PC-9 (cell line): ENCODE measurements around the gene ADAMTSL5. TPM values are rescaled to one million over a fixed set of nuclear protein-coding genes. Genes with fewer than 3 reads are reported as not detected.

ENCODE experiments used
- BruUV-seq: library from RNA; stranded (reverse); fragments of 400-500 nt; replicated peaks from 2 replicates; lab custom pipeline; 2021; lab: Mats Ljungman, UMichigan
- CTCF ChIA-PET: fragments of 300-600 bp; sonication (Branson Sonifier 250); formaldehyde crosslinking; loops from one replicate; lab custom pipeline; 2022; ENCODE audit warnings: antibody characterized with exemption; lab: Charles Lee
- POLR2A ChIA-PET: fragments of 300-600 bp; sonication (Branson Sonifier 250); formaldehyde crosslinking; loops from one replicate; lab custom pipeline; 2022; ENCODE audit warnings: antibody characterized with exemption; ENCODE audit not compliant: unreplicated experiment; lab: Charles Lee
- DNase-seq, 2 experiments: peaks; one replicate each; pipeline versions ENCODE4 v3.0.0 to v3.0.0-alpha.2; 2015 to 2022; ENCODE audit warnings: mixed read lengths in 1 of 2
- H2AFZ ChIP-seq: fragments of 200-600 bp; sonication (generic); 2 replicates; pipeline ENCODE4 v1.8.1; 2017; ENCODE audit warnings: antibody characterized with exemption
- H3F3A ChIP-seq: fragments of 200-600 bp; sonication (generic); 2 replicates; pipeline ENCODE4 v1.8.1; 2017; ENCODE audit warnings: antibody characterized with exemption, mild to moderate bottlenecking, low read depth; ENCODE audit not compliant: insufficient read depth
- H3K27ac ChIP-seq: fragments of 200-600 bp; sonication (generic); 2 replicates; pipeline ENCODE4 v1.6.1; 2016; ENCODE audit warnings: mixed run types
- H3K27me3 ChIP-seq: fragments of 200-600 bp; sonication (generic); 2 replicates; pipeline ENCODE4 v1.6.1; 2016; ENCODE audit warnings: low read depth, mixed run types; ENCODE audit not compliant: insufficient read depth
- H3K36me3 ChIP-seq: fragments of 200-600 bp; sonication (generic); 2 replicates; pipeline ENCODE4 v1.6.1; 2016; ENCODE audit warnings: low read depth, mixed run types
- H3K4me1 ChIP-seq: fragments of 200-600 bp; sonication (generic); replicated peaks from 2 replicates; pipeline ENCODE4 v1.6.1; 2016; ENCODE audit warnings: mixed run types; ENCODE audit not compliant: insufficient read depth
- H3K4me2 ChIP-seq: fragments of 200-600 bp; sonication (generic); 2 replicates; pipeline ENCODE4 v1.6.1; 2017; ENCODE audit warnings: mixed run types
- H3K4me3 ChIP-seq: fragments of 200-600 bp; sonication (generic); 2 replicates; pipeline ENCODE4 v1.6.1; 2016; ENCODE audit warnings: mixed run types
- H3K79me2 ChIP-seq: fragments of 200-600 bp; sonication (generic); 2 replicates; pipeline ENCODE4 v1.6.1; 2017; ENCODE audit warnings: low read depth, mixed run types
- H3K9me2 ChIP-seq: fragments of 200-600 bp; sonication (generic); 2 replicates; pipeline ENCODE4 v1.8.1; 2017; ENCODE audit warnings: mild to moderate bottlenecking; ENCODE audit not compliant: insufficient read depth
- H3K9me3 ChIP-seq: fragments of 200-600 bp; sonication (generic); 2 replicates; pipeline ENCODE4 v1.8.1; 2016; ENCODE audit warnings: low read depth; ENCODE audit not compliant: insufficient read depth
- H4K20me1 ChIP-seq: fragments of 200-600 bp; sonication (generic); 2 replicates; pipeline ENCODE4 v1.8.1; 2017; ENCODE audit not compliant: insufficient read depth
- CTCF ChIP-seq: fragments of 200-600 bp; sonication (generic); conservative IDR thresholded peaks from 2 replicates; pipeline ENCODE4 v1.6.1; 2017; ENCODE audit warnings: mixed run types, antibody characterized with exemption, mild to moderate bottlenecking, moderate library complexity
- EZH2 ChIP-seq: fragments of 200-600 bp; sonication (generic); IDR thresholded peaks from 2 replicates; pipeline ENCODE4 v1.8.0; 2017; ENCODE audit warnings: antibody characterized with exemption, low read depth
- intact Hi-C: fragments of 100-400 bp; cut with micrococcal nuclease; formaldehyde crosslinking; loops from one replicate; pipeline ENCODE4 v1.10.0; 2022; ENCODE audit not compliant: unreplicated experiment
- total RNA-seq: library from RNA; stranded (reverse); gene quantifications from 2 replicates; pipeline ENCODE4 v1.2.3, GENCODE V29; 2021

ADAMTSL5 gene
- total RNA-seq, 1 experiment from 2014 or later = 13.6 TPM

- Histone ChIP-seq H3K79me2 (no peaks in the 10 kb centered on the region), H2AFZ (no peak overlapping the region), H3K4me1 (no peaks in the 10 kb centered on the region), H3K27ac (no peak overlapping the region), H3K27me3 (no peaks in the 10 kb centered on the region), H4K20me1 (no peaks in the 10 kb centered on the region), H3F3A (no peaks in the 10 kb centered on the region), H3K9me2 (no peaks in the 10 kb centered on the region), H3K9me3 (no peaks in the 10 kb centered on the region), H3K4me2 (no peak overlapping the region), H3K36me3 (no peaks in the 10 kb centered on the region), H3K4me3 (no peak overlapping the region)
- ChIA-PET POLR2A (no interaction called here), CTCF (no interaction called here)
- no peak for DNase-seq
- intact Hi-C loops = no loop called here
- TF ChIP-seq CTCF (no peak), EZH2 (no peak)
- no TSS peak for BruUV-seq
These were observed 52.5 kb downstream of the ADAMTSL5 start for GRCh38 chr19:1460033-1460995.

GRCh38 chr19:1459479-1459878 lies 53.3 kb downstream of the ADAMTSL5 start:
- BruUV-seq = no TSS peak
- Histone ChIP-seq H3F3A (peaks cover 8% of the 10 kb centered on the region), H3K27me3 (no peaks in the 10 kb centered on the region), H3K4me3 (no peak overlapping the region), H3K9me3 (no peaks in the 10 kb centered on the region), H3K79me2 (no peaks in the 10 kb centered on the region), H3K4me1 (no peaks in the 10 kb centered on the region), H3K27ac (no peak overlapping the region), H2AFZ (no peak overlapping the region), H4K20me1 (no peaks in the 10 kb centered on the region), H3K36me3 (no peaks in the 10 kb centered on the region), H3K9me2 (no peaks in the 10 kb centered on the region), H3K4me2 (no peak overlapping the region)
- POLR2A ChIA-PET = no interaction called here
- TF ChIP-seq CTCF (no peak), EZH2 (no peak)
- no peak for DNase-seq
- intact Hi-C loops = loop anchor here (5.0 kb wide), 1 partner anchor 52 kb away; the partner anchor contains the start of gene DAZAP1
- CTCF ChIA-PET = no interaction called here

- H3K9me2 ChIP-seq = no peaks in the 10 kb centered on the region
- H3K4me3 ChIP-seq = no peak overlapping the region
- H3K4me1 ChIP-seq = no peaks in the 10 kb centered on the region
- ChIA-PET CTCF (no interaction called here), POLR2A (no interaction called here)
- peaks cover 10% of the 10 kb centered on the region for H3F3A ChIP-seq
- no peaks in the 10 kb centered on the region for H3K79me2 ChIP-seq
- no peaks in the 10 kb centered on the region for H3K9me3 ChIP-seq
- no peaks in the 10 kb centered on the region for H4K20me1 ChIP-seq
- intact Hi-C loops = loop anchor here (5.0 kb wide), 1 partner anchor 51 kb away; the partner anchor contains the start of gene DAZAP1
- TF ChIP-seq CTCF (no peak), EZH2 (no peak)
- H3K27me3 ChIP-seq = no peaks in the 10 kb centered on the region
- no peak overlapping the region for H2AFZ ChIP-seq
- no peaks in the 10 kb centered on the region for H3K36me3 ChIP-seq
- H3K4me2 ChIP-seq = no peak overlapping the region
- BruUV-seq = no TSS peak
- no peak overlapping the region for H3K27ac ChIP-seq
- DNase-seq = no peak
These were observed 54.9 kb downstream of the ADAMTSL5 start for GRCh38 chr19:1457892-1458291.
